ENCODE measurements around the gene EVI5L. TPM values are rescaled to one million over a fixed set of nuclear protein-coding genes. Genes with fewer than 3 reads are reported as not detected.

The EVI5L gene
- total and polyA plus RNA-seq, 2 donors (not counting 3 experiments of a cell fraction or from before 2014, with no cell fraction given) = 11.9 to 13.5 TPM

GRCh38 chr19:7840629-7841028 lies 10.6 kb downstream of the EVI5L start:
- Histone ChIP-seq H3K27ac (ENCODE audit: insufficient read depth, low read depth, low read length) (no peak overlapping the region), H3K9me1 (replicated peaks; ENCODE audit: control insufficient read depth, extremely low read depth, insufficient read depth, low read length) (no peaks in the 10 kb centered on the region), H3K9ac (replicated peaks; ENCODE audit: extremely low read depth, insufficient read depth, low read length) (no peak overlapping the region), H3K36me3 (ENCODE audit: control insufficient read depth in 2 of 2, extremely low read depth in 1 of 2, insufficient read depth in 2 of 2, low read length in 2 of 2) (no peaks in the 10 kb centered on the region), H3K4me1 (ENCODE audit: control insufficient read depth, extremely low read depth, insufficient read depth, low read length) (no peaks in the 10 kb centered on the region), H2AFZ (ENCODE audit: low read depth, low read length) (no peak overlapping the region), H3K4me3 (replicated peaks in 1 of 3; ENCODE audit: insufficient read depth in 1 of 3, low read depth in 1 of 3, low read length in 3 of 3) (no peak overlapping the region), H3K4me2 (ENCODE audit: insufficient read depth, low read length) (no peak overlapping the region), H3K9me3 (replicated peaks; ENCODE audit: control insufficient read depth, insufficient read depth, low read length) (no peaks in the 10 kb centered on the region), H3K79me2 (ENCODE audit: control insufficient read depth, insufficient read depth, low read length) (no peaks in the 10 kb centered on the region), H3K27me3 (ENCODE audit: control insufficient read depth in 2 of 2, insufficient read depth in 2 of 2, low read length in 2 of 2) (no peaks in the 10 kb centered on the region), H4K20me1 (replicated peaks; ENCODE audit: control insufficient read depth, extremely low read depth, insufficient read depth, low read length) (no peaks in the 10 kb centered on the region)
- CTCF ChIA-PET = no interaction called here
- no peak for DNase-seq (ENCODE audit: low read depth, low spot score)
- no peak for TF ChIP-seq FOS (IDR thresholded peaks at IDR 0.05; ENCODE audit: borderline replicate concordance, insufficient read depth, low read length)
- no peak for TF ChIP-seq POLR2A (IDR thresholded peaks at IDR 0.05; ENCODE audit: low read depth, low read length)
- TF ChIP-seq MAX (IDR thresholded peaks at IDR 0.05; ENCODE audit: insufficient read depth, insufficient read length) = no peak
- no peak for TF ChIP-seq MYC (IDR thresholded peaks at IDR 0.05; ENCODE audit: low read depth, low read length)
- TF ChIP-seq JUN (IDR thresholded peaks at IDR 0.05; ENCODE audit: borderline replicate concordance, insufficient read depth, insufficient read length, low read depth) = no peak
- no peak for TF ChIP-seq EZH2 (IDR thresholded peaks at IDR 0.05; ENCODE audit: borderline replicate concordance, low read depth, low read length, severe bottlenecking)
- TF ChIP-seq CTCF (IDR thresholded peaks at IDR 0.05; ENCODE audit: extremely low read depth in 1 of 2, insufficient read depth in 1 of 2, low read depth in 1 of 2, low read length in 2 of 2) = no peak
- TF ChIP-seq GATA2 (IDR thresholded peaks at IDR 0.05; ENCODE audit: insufficient read depth, insufficient read length, low read depth, low read length) = no peak
- TF ChIP-seq POLR2AphosphoS5 (IDR thresholded peaks at IDR 0.05; ENCODE audit: insufficient read depth, low read depth, low read length) = no peak
- POLR2A ChIA-PET = no interaction called here
- BruUV-seq (replicated peaks) = no TSS peak
- no peak for FAIRE-seq
- intact Hi-C loops (cut with micrococcal nuclease) = no loop called here
- dilution Hi-C loops (cut with MboI; ENCODE audit: extremely low pct_ligation_motif_present, low sequenced_read_pairs) = no loop called here

Data from endothelial cell of umbilical vein (primary cell).